Measurements from ENCODE around the gene TRIM2.

- no peak for TF ChIP-seq POLR2A (IDR thresholded peaks at IDR 0.05)
- TF ChIP-seq CTCF (IDR thresholded peaks at IDR 0.05 in 4 of 5, conservative IDR thresholded peaks at IDR 0.05 in 1 of 5), result no peak
These were observed 63.6 kb downstream of the TRIM2 start for GRCh38 chr4:153267890-153268289.
